IMR-90 (cell line): ENCODE results near the gene SLC22A12. TPM values are rescaled to one million over a fixed set of nuclear protein-coding genes. Genes with fewer than 3 reads are reported as not detected.

ENCODE experiments used
- ATAC-seq: fragments of 200-7000 bp; cut with Tn5 transposase; 2 replicates; pipeline ENCODE4 v1.9.1; 2020; ENCODE audit warnings: low read depth, mild to moderate bottlenecking, moderate library complexity
- BruUV-seq: library from RNA; stranded (reverse); fragments of 400-500 nt; replicated peaks from 2 replicates; lab custom pipeline; 2021; lab: Mats Ljungman, UMichigan
- CTCF ChIA-PET: fragments of 300-600 bp; formaldehyde crosslinking; extraction: SDS; loops from one replicate; lab custom pipeline; 2021; ENCODE audit warnings: antibody characterized with exemption; lab: Yijun Ruan, JAX
- POLR2A ChIA-PET: fragments of 300-600 bp; sonication (Branson Sonifier 250); formaldehyde crosslinking; loops from one replicate; lab custom pipeline; 2022; ENCODE audit warnings: antibody characterized with exemption; ENCODE audit not compliant: unreplicated experiment; lab: Charles Lee
- DNase-seq: peaks from one replicate; pipeline ENCODE4 v3.0.0; 2013
- H2AFZ ChIP-seq: replicated peaks from 2 replicates; pipeline ENCODE3; 2013; ENCODE audit warnings: low read length, mild to moderate bottlenecking; ENCODE audit not compliant: poor library complexity
- H2AK5ac ChIP-seq: 2 replicates; pipeline ENCODE4 v1.6.1; 2013; ENCODE audit warnings: low read depth, low read length, inconsistent platforms
- H2AK9ac ChIP-seq: replicated peaks from 2 replicates; pipeline ENCODE3; 2013; ENCODE audit warnings: mild to moderate bottlenecking, low read depth, low read length, moderate library complexity; ENCODE audit not compliant: poor library complexity
- H2BK120ac ChIP-seq: 2 replicates; pipeline ENCODE4 v1.6.1; 2013; ENCODE audit warnings: low read depth, low read length, inconsistent platforms
- H2BK15ac ChIP-seq: 3 replicates; pipeline ENCODE4 v1.6.1; 2013; ENCODE audit warnings: low read depth, low read length, inconsistent platforms
- H2BK20ac ChIP-seq: 2 replicates; pipeline ENCODE4 v1.6.1; 2013; ENCODE audit warnings: low read depth, mild to moderate bottlenecking, inconsistent platforms, low read length, moderate library complexity
- H2BK5ac ChIP-seq: 2 replicates; pipeline ENCODE4 v1.6.1; 2013; ENCODE audit warnings: mild to moderate bottlenecking, low read depth, low read length, inconsistent platforms; ENCODE audit not compliant: poor library complexity, severe bottlenecking
- H3K14ac ChIP-seq: replicated peaks from 2 replicates; pipeline ENCODE4 v1.6.1; 2013; ENCODE audit warnings: low read depth, low read length, inconsistent platforms
- H3K18ac ChIP-seq: 2 replicates; pipeline ENCODE4 v1.6.1; 2013; ENCODE audit warnings: low read depth, low read length, control low read depth
- H3K23ac ChIP-seq: 2 replicates; pipeline ENCODE4 v1.6.1; 2013; ENCODE audit warnings: low read depth, low read length, inconsistent platforms
- H3K27ac ChIP-seq: 2 replicates; pipeline ENCODE4 v1.5.1; 2013; ENCODE audit warnings: mild to moderate bottlenecking, control low read depth, low read length; ENCODE audit not compliant: insufficient read depth
- H3K27me3 ChIP-seq: 2 replicates; pipeline ENCODE4 v1.6.1; 2013; ENCODE audit warnings: low read length; ENCODE audit not compliant: control insufficient read depth, insufficient read depth
- H3K36me3 ChIP-seq: 2 replicates; pipeline ENCODE4 v1.6.1; 2013; ENCODE audit warnings: low read length, mixed read lengths; ENCODE audit not compliant: control insufficient read depth, insufficient read depth
- H3K4ac ChIP-seq: 2 replicates; pipeline ENCODE4 v1.6.1; 2013; ENCODE audit warnings: low read depth, low read length, inconsistent platforms
- H3K4me1 ChIP-seq: 2 replicates; pipeline ENCODE4 v1.6.1; 2013; ENCODE audit warnings: low read length, mixed read lengths; ENCODE audit not compliant: control insufficient read depth, insufficient read depth
- H3K4me2 ChIP-seq: 2 replicates; pipeline ENCODE4 v1.6.1; 2013; ENCODE audit warnings: low read depth, mild to moderate bottlenecking, control low read depth, low read length, moderate library complexity
- H3K4me3 ChIP-seq: 2 replicates; pipeline ENCODE4 v1.5.1; 2013; ENCODE audit warnings: low read depth, mild to moderate bottlenecking, control low read depth, low read length, moderate library complexity; ENCODE audit not compliant: insufficient read depth
- H3K56ac ChIP-seq: 2 replicates; pipeline ENCODE4 v1.6.1; 2013; ENCODE audit warnings: low read length, inconsistent platforms; ENCODE audit not compliant: insufficient read depth; ENCODE audit errors: extremely low read depth
- H3K79me1 ChIP-seq, 2 experiments: 2 replicates each; pipeline ENCODE4 v1.6.1; 2013; ENCODE audit warnings: low read length in 2 of 2, inconsistent platforms in 1 of 2, low read depth in 1 of 2
- H3K9ac ChIP-seq: 2 replicates; pipeline ENCODE4 v1.6.1; 2013; ENCODE audit warnings: low read depth, low read length, control low read depth
- H3K9me1 ChIP-seq: 2 replicates; pipeline ENCODE4 v1.6.1; 2013; ENCODE audit warnings: low read length, inconsistent platforms; ENCODE audit not compliant: insufficient read depth
- H3K9me3 ChIP-seq: 2 replicates; pipeline ENCODE4 v1.6.1; 2013; ENCODE audit warnings: low read length; ENCODE audit not compliant: control insufficient read depth, insufficient read depth
- H4K20me1 ChIP-seq: 2 replicates; pipeline ENCODE4 v1.6.1; 2013; ENCODE audit warnings: low read length, inconsistent platforms; ENCODE audit not compliant: insufficient read depth
- H4K5ac ChIP-seq: 2 replicates; pipeline ENCODE4 v1.6.1; 2013; ENCODE audit warnings: mild to moderate bottlenecking, low read depth, low read length, control low read depth
- H4K8ac ChIP-seq, 2 experiments: 2 replicates each; pipeline ENCODE4 v1.6.1; 2013; ENCODE audit warnings: low read depth in 2 of 2, low read length in 2 of 2, control low read depth in 1 of 2, inconsistent platforms in 1 of 2
- H4K91ac ChIP-seq: 2 replicates; pipeline ENCODE4 v1.6.1; 2013; ENCODE audit warnings: low read depth, low read length, inconsistent platforms; ENCODE audit not compliant: insufficient read depth
- CHD1 ChIP-seq: IDR thresholded peaks from 2 replicates; pipeline ENCODE4 v1.6.1; 2012; ENCODE audit warnings: low read depth, low read length, improper control_type of control experiment
- RAD21 ChIP-seq: IDR thresholded peaks from 2 replicates; pipeline ENCODE4 v1.6.1; 2012; ENCODE audit warnings: low read length, improper control_type of control experiment
- SMC3 ChIP-seq: fragments of 150-350 bp; IDR thresholded peaks from 2 replicates; pipeline ENCODE4 v1.6.1; 2016; ENCODE audit warnings: low read depth, mild to moderate bottlenecking, antibody characterized with exemption, low read length, moderate library complexity
- WGBS, 2 experiments: methylation state at CpG; one replicate each; pipeline versions ENCODE4 v1.1.5 to v1.1.7; 2013; ENCODE audit warnings: missing lambda C conversion rate in 2 of 2; ENCODE audit not compliant: insufficient read length in 1 of 2; ENCODE audit errors: extremely low coverage in 2 of 2; 5-methylcytosine and 5-hydroxymethylcytosine counted together
- dilution Hi-C: fragments of 300-500 bp; cut with HindIII; formaldehyde crosslinking; loops from one replicate; pipeline ENCODE4 v1.14.3; 2018; ENCODE audit warnings: low sequenced_read_pairs; ENCODE audit not compliant: unreplicated experiment
- in situ Hi-C: fragments of 300-500 bp; cut with MboI; formaldehyde crosslinking; loops from 3 replicates; pipeline ENCODE4 v1.14.3; 2019; ENCODE audit warnings: low sequenced_read_pairs, inconsistent platforms, mixed read lengths
- intact Hi-C: fragments of 100-400 bp; cut with micrococcal nuclease; formaldehyde crosslinking; loops from 2 replicates; pipeline ENCODE4 v1.10.0; 2022
- polyA plus RNA-seq, 3 experiments: library from polyadenylated mRNA; depleted of rRNA; stranded (reverse); fragments of >200 nt; gene quantifications; 2 replicates each; pipeline ENCODE4 v1.2.3, GENCODE V29; 2012; ENCODE audit warnings: low replicate concordance in 1 of 3
- total RNA-seq: library from RNA; depleted of rRNA; stranded (reverse); fragments of >200 nt; gene quantifications from 2 replicates; pipeline ENCODE4 v1.2.3, GENCODE V29; 2012

The SLC22A12 gene
- total and polyA plus RNA-seq, 2 of the 4 experiments (the other 2 are of a cell fraction): not detected

GRCh38 chr11:64598106-64598796 is 7.2 kb downstream of the SLC22A12 start:
- ATAC-seq: no peak
- no peaks in the 10 kb centered on the region for H3K36me3 ChIP-seq
- H3K4me1 ChIP-seq: no peaks in the 10 kb centered on the region
- no peak overlapping the region for H2AK5ac ChIP-seq
- CTCF ChIA-PET: no interaction called here
- intact Hi-C loops (no loop called here), dilution Hi-C loops (no loop called here), in situ Hi-C loops (no loop called here)
- H2BK5ac ChIP-seq: no peak overlapping the region
- no peak overlapping the region for H2AFZ ChIP-seq
- no peak overlapping the region for H3K4me2 ChIP-seq
- no peak overlapping the region for H3K9ac ChIP-seq
- no TSS peak for BruUV-seq
- H3K27ac ChIP-seq: no peak overlapping the region
- H3K79me1 ChIP-seq: no peaks in the 10 kb centered on the region
- no peak overlapping the region for H3K18ac ChIP-seq
- no peak for TF ChIP-seq SMC3
- no peak for TF ChIP-seq RAD21
- no peak for TF ChIP-seq CHD1
- DNase-seq: no peak
- POLR2A ChIA-PET: no interaction called here
- no peaks in the 10 kb centered on the region for H4K20me1 ChIP-seq
- H3K14ac ChIP-seq: no peak overlapping the region
- H2BK15ac ChIP-seq: no peak overlapping the region
- H3K4me3 ChIP-seq: no peak overlapping the region
- H3K9me3 ChIP-seq: peaks cover 4% of the 10 kb centered on the region
- no CpG with 5 or more reads among the region's 12 CpGs for WGBS, 2 experiments
- no peak overlapping the region for H3K56ac ChIP-seq
- H2BK120ac ChIP-seq: no peak overlapping the region
- H3K27me3 ChIP-seq: peaks cover 15% of the 10 kb centered on the region
- no peak overlapping the region for H2BK20ac ChIP-seq
- no peak overlapping the region for H2AK9ac ChIP-seq
- H3K23ac ChIP-seq: no peak overlapping the region
- no peak overlapping the region for H4K8ac ChIP-seq
- H3K4ac ChIP-seq: no peak overlapping the region
- no peak overlapping the region for H4K5ac ChIP-seq
- H4K91ac ChIP-seq: no peak overlapping the region
- no peaks in the 10 kb centered on the region for H3K9me1 ChIP-seq
